Measurements from ENCODE around the gene POR.

DNA sequence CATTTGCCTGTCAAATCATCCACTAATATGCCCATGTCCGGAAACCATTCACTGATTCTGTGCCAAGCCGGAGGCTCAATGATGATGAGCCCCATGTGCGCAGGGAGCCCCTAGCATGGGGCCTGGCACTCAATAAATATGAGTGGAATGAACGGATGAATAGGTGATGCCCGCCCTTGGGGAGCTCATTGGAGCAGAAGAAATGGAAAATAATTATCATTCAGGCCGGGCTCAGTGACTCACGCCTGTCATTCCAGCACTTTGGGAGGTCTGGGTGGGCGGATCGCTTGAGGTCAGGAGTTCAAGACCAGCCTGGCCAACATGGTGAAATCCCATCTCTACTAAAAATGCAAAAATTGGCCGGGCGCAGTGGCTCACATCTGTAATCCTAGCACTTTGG, 25.1 kb upstream of the POR start:
- no peak for TF ChIP-seq ELF4 (IDR thresholded peaks at IDR 0.05)
- no peak for TF ChIP-seq SP1 (IDR thresholded peaks at IDR 0.05)
- no peak for TF ChIP-seq TARDBP (IDR thresholded peaks at IDR 0.05)
- TF ChIP-seq SUZ12 (IDR thresholded peaks at IDR 0.05): no peak
- TF ChIP-seq FOXM1 (IDR thresholded peaks at IDR 0.05; ENCODE audit: borderline replicate concordance): no peak
- TF ChIP-seq, protein P1, sequence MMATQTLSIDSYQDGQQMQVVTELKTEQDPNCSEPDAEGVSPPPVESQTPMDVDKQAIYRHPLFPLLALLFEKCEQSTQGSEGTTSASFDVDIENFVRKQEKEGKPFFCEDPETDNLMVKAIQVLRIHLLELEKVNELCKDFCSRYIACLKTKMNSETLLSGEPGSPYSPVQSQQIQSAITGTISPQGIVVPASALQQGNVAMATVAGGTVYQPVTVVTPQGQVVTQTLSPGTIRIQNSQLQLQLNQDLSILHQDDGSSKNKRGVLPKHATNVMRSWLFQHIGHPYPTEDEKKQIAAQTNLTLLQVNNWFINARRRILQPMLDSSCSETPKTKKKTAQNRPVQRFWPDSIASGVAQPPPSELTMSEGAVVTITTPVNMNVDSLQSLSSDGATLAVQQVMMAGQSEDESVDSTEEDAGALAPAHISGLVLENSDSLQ (IDR thresholded peaks at IDR 0.05): no peak
- TF ChIP-seq FOXK2 (IDR thresholded peaks at IDR 0.05): no peak
- TF ChIP-seq BHLHE40 (IDR thresholded peaks at IDR 0.05; ENCODE audit: borderline replicate concordance): no peak
- TF ChIP-seq ARNT (IDR thresholded peaks at IDR 0.05): no peak
- TF ChIP-seq HDGF (IDR thresholded peaks at IDR 0.05; ENCODE audit: borderline replicate concordance): no peak
- TF ChIP-seq LEF1 (IDR thresholded peaks at IDR 0.05; ENCODE audit: borderline replicate concordance): no peak
- no peak for TF ChIP-seq ZNF384 (IDR thresholded peaks at IDR 0.05)
